ENCODE results near the gene DPP9.

Gene DPP9

GRCh38 chr19:4712771-4713170 lies 10.9 kb downstream of the DPP9 start:
- in situ Hi-C loops (cut with HindIII; ENCODE audit: low sequenced_read_pairs), result no loop called here
- H3K4me3 ChIP-seq (ENCODE audit: low read depth, low read length), result no peak overlapping the region
- DNase-seq (ENCODE audit: low read depth), result no peak
- TF ChIP-seq CTCF (IDR thresholded peaks at IDR 0.05; ENCODE audit: low read depth, low read length, missing control alignments), result no peak

- DNase-seq (ENCODE audit: low read depth), result no peak
- no peak for TF ChIP-seq CTCF (IDR thresholded peaks at IDR 0.05; ENCODE audit: low read depth, low read length, missing control alignments)
- no peak overlapping the region for H3K4me3 ChIP-seq (ENCODE audit: low read depth, low read length)
- in situ Hi-C loops (cut with HindIII; ENCODE audit: low sequenced_read_pairs), result no loop called here
These were observed 12.4 kb downstream of the DPP9 start for GRCh38 chr19:4711211-4711610.

- H3K4me3 ChIP-seq (ENCODE audit: low read depth, low read length), result no peak overlapping the region
- in situ Hi-C loops (cut with HindIII; ENCODE audit: low sequenced_read_pairs), result no loop called here
- TF ChIP-seq CTCF (IDR thresholded peaks at IDR 0.05; ENCODE audit: low read depth, low read length, missing control alignments), result no peak
- DNase-seq (ENCODE audit: low read depth), result no peak
These were observed 13.4 kb downstream of the DPP9 start for GRCh38 chr19:4710281-4710600.

- in situ Hi-C loops (cut with HindIII; ENCODE audit: low sequenced_read_pairs), result no loop called here
- no peak for DNase-seq (ENCODE audit: low read depth)
- H3K4me3 ChIP-seq (ENCODE audit: low read depth, low read length), result no peak overlapping the region
- TF ChIP-seq CTCF (IDR thresholded peaks at IDR 0.05; ENCODE audit: low read depth, low read length, missing control alignments), result no peak
These were observed 14.0 kb downstream of the DPP9 start for GRCh38 chr19:4709440-4710280.

- in situ Hi-C loops (cut with HindIII; ENCODE audit: low sequenced_read_pairs), result no loop called here
- H3K4me3 ChIP-seq (ENCODE audit: low read depth, low read length), result no peak overlapping the region
- no peak for DNase-seq (ENCODE audit: low read depth)
- TF ChIP-seq CTCF (IDR thresholded peaks at IDR 0.05; ENCODE audit: low read depth, low read length, missing control alignments), result no peak
These were observed 15.5 kb downstream of the DPP9 start for GRCh38 chr19:4707956-4708650.

- in situ Hi-C loops (cut with HindIII; ENCODE audit: low sequenced_read_pairs), result no loop called here
- TF ChIP-seq CTCF (IDR thresholded peaks at IDR 0.05; ENCODE audit: low read depth, low read length, missing control alignments), result no peak
- DNase-seq (ENCODE audit: low read depth), result no peak
- H3K4me3 ChIP-seq (ENCODE audit: low read depth, low read length), result no peak overlapping the region
These were observed 16.3 kb downstream of the DPP9 start for GRCh38 chr19:4707322-4707721.
